Activated CD8-positive, alpha-beta memory T cell treated with anti-CD3 and anti-CD28 coated beads, Interleukin-2, amount 50 U/mL, for 24 hours (primary cell): ENCODE data around the gene SLC6A2.

Experiments used
- DNase-seq: peaks from one replicate; pipeline ENCODE4 v3.0.0-alpha.2; 2020; ENCODE audit errors: extremely low read depth

The SLC6A2 gene

DNA sequence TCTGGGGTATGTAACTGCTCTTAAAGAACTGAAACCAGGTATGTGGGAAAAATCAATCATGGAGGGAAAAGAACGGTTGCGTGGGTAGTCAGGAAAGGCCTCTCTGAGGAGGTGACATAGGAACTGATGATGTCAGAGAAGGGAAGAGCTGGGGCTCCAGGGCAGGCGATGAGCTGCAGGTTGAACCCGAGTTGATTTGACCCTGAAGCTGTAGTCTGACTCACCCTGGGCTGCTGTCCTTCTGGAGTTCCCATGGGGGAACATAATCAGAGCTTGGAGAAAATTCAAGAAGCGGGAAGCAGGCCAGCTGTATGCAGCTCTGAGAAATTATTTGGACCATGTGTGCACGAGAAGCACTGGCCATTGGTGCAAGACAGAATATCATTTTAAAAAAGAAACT lies 16.7 kb downstream of the SLC6A2 start:
- no peak for DNase-seq

DNA sequence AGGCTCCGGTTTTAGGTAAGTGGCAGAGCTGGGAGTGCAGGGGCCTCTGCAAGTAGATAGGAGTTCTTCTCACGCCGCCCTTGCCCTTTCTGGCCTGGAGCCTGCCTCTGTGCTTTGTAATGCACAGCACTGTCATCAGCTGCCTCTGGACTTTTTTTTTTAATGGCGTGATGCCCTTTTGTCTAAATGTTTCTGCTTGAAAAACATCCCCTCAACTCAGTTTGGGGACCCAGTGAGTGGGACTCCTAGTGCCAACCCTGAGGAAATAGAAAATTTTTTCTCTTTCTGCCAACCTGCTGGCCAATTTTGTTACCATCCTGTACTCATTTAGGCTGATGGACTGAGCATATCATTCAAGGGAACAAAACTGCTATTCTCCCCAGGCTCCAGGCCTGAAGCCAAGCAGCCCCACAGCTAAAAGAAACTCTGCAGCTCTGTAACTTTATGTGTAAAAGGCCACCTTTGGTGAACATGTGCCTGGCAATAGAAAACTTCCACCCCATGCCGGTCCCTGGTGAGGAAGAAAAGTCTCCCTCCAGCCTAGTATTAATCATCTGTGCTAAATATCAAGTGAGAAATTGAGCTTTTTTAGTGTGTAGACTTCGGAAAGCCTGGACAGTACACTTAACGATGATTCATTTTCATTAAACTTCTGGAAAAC lies 22.5 kb downstream of the SLC6A2 start:
- DNase-seq = no peak

DNA sequence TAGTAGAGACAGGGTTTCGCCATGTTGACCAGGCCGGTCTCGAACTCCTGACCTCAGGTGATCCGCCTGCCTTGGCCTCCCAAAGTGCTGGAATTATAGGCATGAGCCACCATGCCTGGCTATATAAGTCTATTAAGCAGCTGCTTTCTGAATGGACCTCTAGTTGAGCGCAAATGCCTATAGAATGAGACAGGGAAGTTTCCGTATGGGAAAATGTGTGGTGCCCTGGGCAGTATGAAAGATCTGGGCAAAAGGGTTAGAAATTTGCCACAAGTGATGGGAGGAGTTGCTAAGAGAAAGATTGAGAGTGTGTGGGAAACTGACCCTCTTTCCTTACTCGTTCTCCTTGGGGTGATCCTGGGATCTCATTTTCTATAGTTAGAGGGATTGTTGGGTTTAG lies 26.3 kb downstream of the SLC6A2 start:
- no peak for DNase-seq

DNA sequence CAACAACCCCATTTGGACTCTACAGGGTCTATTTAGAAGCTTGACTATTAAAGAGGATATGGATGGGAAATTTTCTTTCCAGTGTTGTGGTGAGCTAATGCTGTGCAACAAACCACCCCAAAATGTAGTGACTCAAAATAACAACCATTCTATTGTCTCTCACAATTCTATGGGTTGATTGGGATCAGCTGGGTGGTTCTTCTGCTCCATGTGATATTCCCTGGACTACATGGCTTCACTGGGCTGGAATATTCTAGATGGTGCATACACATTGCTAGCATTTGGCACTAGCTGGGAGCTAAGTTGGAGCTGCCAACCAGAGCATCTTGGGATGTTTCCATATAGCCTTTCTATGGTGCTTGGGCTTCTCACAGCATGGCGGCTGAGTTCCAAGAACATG lies 30.2 kb downstream of the SLC6A2 start:
- no peak for DNase-seq

DNA sequence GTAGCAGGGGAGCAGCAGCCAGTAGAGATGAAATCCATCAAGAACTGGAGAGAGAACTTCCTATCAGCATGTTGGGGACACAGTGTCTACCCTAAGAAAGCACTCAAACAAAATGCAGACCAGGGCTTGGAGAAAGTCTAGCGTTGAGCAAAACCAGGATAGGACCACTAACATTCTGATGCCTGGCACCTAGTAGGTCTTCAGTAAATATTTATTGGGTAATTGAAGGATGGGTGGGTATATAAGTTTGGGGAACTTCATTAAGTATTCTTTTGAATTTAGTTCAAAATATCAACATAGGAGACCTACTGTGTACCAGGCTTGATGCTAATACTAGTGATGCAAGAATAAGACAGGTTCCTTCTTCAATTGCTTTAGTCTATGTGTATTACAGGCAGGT lies 30.9 kb downstream of the SLC6A2 start:
- DNase-seq = no peak

DNA sequence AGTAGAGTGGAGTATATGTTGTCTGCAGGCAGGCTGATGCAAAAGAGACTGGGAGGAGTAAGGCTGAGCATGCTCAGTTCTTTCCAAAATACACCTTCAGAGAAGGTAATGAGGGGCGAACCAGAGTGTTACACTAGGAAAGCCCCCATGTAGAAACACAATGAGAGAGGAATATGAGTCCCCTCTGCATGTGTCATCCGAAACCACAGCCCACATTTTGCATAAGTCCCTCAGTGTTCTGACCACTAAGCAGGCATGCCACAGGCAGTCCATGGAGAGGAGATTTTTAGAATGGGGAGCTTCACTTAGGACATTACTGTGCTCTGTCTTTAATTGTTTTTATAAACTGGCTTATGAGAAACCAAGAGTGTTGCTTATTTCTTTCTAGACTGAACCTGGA lies 32.0 kb downstream of the SLC6A2 start:
- DNase-seq = no peak

DNA sequence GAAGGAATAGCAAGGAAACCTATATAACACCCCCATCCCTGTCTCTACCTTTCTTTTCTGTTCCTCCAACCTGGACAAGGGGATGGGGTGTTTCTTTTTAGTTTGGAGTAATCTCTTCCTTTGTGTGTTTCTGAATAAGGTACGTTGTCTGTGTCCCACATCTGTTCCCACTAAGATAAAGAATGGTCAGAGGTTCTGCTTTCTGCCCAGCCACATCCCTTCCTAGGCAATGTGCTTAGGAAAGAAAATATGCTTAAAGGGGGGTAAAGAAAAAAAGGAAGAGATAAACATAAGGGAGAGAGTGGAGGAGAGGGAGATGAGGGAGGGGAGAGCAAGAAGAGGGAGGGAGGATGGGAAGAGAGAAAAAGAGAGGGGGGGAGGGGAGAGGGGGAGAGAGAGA lies 35.1 kb downstream of the SLC6A2 start:
- no peak for DNase-seq

DNA sequence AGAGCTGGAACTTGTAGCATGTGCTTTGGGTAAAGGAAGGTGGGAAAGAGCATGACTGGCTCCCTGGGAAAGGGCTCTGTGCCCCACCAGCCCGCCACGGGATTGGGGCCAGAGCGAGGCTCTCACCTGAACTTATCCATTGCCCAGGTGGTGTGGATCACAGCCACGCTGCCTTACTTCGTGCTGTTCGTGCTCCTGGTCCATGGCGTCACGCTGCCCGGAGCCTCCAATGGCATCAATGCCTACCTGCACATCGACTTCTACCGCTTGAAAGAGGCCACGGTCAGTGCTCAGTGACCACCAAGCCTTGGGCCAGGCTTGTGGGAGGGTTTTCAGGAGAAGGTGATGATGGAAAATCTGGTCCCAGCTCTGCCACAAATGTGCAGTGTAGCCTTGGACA lies 36.0 kb downstream of the SLC6A2 start:
- DNase-seq = no peak

DNA sequence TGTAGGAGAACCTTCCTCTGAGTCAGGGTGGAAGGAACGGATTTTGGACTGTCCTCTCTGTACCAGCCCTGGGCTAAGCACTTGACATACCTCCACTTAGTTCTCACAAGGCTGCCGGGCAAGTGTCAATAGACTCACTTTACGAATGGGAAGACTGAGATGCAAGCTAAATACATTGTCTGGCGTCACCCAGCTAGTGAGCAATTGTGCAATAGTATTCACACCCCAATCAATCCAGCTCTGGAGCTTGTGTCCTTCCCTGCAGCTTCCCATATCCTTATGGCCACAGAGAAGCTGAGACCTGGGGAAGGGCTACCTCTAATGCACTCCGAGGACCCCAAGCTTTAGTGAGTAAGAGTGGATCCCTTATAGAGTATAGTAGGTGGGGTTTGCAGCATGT lies 39.8 kb downstream of the SLC6A2 start:
- DNase-seq = no peak

DNA sequence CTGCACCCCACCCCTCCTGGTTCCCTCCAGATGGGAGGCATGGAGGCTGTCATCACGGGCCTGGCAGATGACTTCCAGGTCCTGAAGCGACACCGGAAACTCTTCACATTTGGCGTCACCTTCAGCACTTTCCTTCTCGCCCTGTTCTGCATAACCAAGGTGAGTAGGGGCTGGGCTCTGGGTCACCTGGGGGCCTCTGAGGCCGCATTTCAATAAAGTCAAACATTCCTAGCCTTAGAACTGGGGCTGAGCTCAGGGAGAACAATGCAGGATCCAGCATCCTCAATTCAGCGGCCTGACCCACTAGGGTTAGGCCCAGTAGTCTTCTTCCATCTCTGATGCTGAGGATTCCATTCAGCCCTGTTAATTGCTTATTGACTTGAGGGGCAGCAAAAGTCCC lies 42.1 kb downstream of the SLC6A2 start:
- no peak for DNase-seq

DNA sequence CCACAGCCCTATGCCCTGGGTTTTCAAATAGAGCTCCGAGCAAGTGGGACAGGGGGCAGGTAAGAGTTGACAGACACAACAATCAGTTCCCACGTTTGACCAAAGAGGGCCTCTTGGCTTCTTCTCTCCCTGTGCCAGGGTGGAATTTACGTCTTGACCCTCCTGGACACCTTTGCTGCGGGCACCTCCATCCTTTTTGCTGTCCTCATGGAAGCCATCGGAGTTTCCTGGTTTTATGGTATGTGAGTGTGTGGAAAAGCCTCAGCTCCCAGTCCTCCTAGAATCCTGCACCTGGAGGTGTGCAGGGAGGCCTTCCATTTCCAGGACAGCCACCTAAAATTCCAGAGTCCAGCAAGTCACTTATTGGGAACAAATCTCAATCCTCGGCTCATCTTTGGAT lies 42.5 kb downstream of the SLC6A2 start:
- DNase-seq = no peak

DNA sequence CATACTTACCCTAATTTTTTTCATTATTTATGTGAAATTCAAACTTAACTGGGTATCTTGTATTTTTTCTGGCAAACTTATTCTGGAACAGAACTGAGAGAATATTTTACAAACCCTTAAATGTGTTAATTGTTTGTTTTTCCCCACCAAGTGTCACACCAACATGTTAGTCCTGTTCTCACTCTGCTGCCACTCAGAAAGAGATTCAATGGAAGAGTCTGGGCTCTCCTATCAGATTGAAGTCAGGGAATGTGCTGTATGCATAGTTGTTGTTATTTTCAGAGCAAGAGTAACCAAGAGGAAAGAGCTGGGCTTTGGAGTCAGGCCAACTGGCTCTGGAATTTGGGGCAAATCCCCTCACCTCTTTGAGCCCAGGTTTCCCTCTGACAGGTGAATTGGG lies 43.2 kb downstream of the SLC6A2 start:
- no peak for DNase-seq

DNA sequence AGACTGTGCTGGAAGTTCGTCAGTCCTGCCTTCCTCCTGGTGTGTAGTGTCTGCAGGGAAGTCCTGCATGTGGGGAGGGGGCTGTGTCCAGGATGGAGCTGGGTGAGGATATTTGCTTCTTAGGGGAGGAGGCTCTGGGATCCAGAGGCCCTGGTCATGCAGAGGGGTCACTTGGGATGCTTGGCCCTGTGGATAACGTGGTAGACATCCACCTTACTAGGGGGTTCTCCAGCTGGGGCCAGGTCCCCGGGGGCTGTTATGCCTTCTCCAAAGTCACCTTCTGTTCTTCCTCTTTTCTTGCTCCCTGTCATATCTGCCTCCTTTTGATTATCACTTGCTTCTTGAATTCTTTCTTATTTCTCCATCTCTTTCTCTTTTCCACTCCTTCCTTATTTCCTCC lies 43.8 kb downstream of the SLC6A2 start:
- no peak for DNase-seq

DNA sequence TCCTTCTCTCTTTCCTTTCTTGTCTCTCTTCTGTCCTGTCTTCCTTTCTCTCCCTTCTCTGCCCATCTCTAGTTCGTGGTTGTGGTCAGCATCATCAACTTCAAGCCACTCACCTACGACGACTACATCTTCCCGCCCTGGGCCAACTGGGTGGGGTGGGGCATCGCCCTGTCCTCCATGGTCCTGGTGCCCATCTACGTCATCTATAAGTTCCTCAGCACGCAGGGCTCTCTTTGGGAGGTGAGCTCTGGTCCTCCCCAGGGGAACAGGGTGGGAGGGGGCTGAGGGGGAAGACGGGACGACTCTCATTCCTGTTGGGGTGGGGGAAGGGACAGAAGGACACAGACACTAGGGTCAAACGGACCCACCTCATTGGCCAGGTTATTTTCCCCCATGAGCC lies 44.3 kb downstream of the SLC6A2 start:
- no peak for DNase-seq

DNA sequence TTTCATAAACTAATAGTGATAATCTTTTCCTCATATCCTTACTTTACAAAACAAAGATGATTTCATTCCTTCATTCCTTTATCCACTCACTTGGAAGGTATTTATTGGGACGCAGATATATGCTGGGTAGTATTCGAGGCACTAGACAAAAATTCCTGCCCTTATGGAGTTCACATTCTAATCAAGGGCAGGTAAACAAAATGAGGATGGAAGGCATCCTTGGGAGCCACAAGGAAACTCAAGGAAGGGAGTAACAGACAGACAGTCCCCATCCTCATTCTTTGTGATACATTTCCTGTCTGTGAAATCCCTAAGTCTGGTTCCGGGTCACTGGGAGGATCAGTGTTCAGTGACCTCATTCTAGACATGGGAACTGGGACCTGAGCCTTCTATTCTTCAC lies 45.2 kb downstream of the SLC6A2 start:
- DNase-seq = no peak

DNA sequence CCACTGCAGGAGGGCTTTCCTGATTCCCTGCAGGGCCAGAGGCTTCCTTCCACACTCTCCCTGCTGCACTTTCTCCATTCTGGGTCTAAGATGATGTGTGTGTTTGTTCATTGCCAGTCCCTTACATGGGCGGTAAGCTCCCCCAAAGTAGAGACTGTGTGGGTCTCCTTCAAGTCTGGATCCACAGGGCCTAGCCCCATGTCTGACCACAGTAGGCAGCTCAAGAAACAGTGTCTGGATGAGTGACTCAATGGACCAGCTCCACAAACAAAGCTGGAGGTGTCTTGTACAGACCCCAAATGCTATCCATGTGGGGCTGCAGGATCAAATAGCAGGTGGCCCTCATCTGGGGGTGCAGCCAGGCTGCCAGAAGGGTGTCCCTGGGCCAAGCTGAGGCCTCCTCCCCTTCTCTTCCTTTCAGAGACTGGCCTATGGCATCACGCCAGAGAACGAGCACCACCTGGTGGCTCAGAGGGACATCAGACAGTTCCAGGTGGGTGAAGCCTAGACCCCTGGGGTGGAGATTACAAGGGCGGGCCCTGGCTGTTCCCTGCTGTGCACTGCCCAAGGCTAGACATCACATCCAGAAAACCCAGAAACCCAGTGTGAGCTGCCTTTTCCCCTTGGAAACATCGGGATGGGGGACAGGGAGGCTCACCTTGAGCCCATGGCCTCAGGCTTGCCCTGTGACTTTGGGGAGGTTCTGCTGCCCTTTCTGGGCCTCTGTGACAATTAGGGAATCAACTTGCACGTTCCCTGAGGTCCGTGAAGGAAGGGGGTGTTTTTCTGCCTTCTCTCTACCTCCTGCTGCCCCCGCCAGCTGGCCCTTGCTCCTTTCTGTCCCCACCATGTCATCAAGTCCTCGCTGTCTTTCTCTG lies 45.9 kb downstream of the SLC6A2 start:
- DNase-seq = no peak

DNA sequence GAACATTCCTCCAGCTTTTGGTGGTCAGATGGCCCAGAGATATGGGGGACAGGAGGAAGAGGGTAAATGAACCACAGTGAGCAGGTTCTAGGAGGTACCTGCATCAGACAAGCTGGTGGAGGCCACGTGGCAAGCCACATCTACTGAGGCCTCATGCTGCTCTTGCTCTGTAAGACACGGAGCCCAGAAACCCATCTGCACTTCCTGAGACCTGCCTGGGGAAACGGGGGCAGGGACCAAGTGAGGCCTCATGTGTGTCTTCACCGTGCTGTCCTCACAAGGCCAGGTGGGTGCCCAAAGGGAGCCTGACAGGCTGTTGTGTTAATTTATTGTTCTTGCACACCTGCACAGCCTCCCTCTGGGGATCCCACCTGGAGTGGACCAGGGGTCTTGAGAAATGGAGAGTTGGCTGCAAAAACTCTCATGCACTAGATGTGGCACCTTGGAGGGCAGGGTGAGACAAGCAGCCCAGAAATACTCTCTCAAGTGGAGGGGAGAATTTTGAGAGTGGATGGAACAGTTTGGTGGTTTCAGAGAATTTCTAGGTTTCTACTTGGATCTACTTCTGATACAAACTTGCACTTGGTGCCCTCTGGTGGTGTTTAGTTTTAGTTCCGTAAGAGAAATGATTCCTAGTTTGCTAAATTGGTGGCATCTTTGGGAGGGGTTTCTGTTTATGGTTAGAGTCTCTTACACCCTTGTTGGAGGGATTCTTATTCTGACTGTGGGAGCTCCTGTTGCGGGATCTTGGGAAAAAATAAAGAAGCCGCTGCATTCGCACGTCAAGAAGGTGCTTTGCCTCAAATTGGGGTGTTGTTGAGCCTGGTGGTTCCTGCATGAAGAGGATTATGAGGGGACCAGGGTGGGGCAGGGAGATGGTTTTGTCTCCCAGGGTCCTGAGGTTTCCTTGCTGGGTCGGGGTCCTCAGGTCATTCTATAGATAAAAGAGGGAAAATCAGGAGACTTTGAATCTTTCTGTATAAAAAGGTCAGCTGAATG lies 47.5 kb downstream of the SLC6A2 start:
- DNase-seq = no peak

DNA sequence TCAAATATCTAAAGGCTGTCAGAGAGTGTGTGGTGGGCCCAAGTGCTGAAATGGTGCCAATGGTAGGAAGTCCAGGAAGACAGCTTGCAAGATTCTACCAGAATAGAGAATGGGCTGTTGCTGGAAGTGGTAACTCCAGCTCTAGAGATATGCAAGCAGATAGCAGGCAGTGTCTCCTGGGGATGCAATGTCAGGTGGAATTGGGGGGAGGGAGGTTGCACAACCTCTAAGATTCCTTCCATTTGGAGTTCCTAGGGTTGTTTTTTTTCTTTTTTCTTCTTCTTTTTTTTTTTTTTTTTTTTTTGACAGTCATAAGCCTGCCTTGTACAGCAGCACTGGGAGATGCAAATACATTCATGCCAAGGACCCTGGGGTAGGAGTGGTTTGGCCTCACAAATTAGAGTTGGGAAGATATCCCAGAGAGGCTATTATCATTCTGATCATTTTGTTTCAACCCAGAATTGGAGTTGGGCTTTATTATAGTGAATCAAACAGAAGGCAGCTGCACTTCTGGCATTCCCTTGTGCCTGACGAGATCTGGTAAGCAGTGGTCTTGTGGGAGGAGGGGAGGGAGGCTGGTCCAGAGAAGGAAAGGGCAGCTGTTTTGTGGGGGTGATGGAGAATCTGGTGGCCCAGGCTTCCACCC lies 51.1 kb downstream of the SLC6A2 start:
- no peak for DNase-seq

DNA sequence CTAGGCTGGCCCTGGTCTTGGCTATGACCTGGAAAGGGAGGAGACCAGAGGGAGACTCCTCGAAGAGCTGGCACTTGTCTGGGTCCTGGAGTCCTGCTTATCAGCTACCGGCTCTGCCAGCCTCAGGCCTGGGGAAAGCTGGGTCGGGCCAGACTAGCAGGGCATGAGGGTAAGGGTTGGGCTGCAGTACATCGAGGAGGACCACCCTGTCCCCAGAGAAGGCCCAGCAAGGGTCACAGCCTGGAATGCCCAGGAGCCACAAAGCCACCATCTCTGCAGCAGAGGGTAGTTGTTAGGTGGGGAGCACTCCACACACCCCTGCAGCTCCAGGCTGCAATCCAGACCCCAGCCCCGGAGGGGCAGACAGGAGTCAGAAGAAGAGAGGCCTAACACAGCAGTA lies 54.0 kb downstream of the SLC6A2 start:
- DNase-seq = no peak

DNA sequence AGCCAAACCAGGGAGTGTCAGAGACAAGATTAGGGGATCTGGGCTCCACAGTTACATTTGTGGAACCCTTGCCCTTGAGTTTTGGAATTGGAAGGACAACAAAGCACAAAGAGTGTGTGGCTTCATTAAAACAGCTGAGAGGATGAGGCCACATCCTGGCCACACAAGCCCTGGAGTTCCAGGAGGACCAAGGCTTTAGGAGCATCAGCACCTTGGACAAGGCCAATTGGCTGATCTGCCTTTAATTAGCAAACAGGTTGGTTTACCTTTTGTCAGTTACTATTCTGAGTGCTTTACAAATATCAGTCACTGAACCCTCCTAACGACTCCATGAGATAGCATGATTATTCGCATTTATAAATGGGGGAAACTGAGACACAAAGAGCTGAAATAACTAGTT lies 54.7 kb downstream of the SLC6A2 start:
- DNase-seq = no peak

DNA sequence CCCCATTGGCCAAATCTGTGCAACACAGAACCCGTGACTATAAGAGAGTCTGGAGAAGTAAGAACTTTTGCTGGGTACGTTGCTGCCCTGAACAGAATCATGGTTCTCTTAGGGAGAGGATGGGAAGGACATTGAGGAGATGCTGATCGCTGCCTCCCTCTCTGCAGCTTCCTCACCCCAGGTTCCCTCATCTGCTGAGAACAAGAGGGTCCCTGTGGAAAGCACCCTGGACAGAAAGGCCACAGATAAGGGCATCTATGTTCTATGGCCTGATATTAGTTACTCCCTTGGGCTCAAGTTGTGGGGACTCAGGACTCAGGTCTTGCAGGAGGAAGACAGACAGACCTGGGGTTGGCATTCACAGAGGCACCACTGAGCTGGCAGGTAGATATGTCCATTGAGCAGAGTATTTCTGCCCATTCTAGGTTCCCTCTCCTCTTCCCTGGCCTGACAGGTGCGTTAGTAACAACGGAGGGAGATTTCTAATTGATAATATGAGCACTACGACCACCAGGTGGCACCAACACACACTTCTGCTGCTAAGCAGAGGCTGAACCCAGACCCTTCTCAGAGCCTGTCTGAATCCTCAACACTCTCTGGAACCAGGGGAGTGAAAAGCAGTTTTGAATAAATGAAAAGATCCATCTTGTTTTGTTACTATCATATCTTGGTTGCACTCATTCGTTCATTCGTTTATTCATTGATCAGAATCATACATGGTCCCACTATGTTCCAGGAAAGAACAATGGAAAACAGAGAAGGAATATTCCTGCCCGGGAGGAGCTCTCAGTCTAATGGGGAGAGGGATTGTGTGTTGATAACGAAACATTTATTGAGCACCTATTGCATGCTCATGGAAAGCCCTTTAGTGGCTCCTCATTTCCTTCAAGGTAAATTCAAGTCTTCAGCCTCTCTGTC lies 56.4 kb downstream of the SLC6A2 start:
- peak; percentile 39 for DNase-seq
